Breast epithelium (tissue), 4 donors: ENCODE results near the gene DNM1L. TPM values are rescaled to one million over a fixed set of nuclear protein-coding genes. Genes with fewer than 3 reads are reported as not detected.

Source experiments
- DNase-seq, 2 donors: peaks; one replicate each; pipeline ENCODE4 v3.0.0-alpha.2; 2019; ENCODE audit warnings: low spot score in 2 of 2
- H3K27ac ChIP-seq, 2 donors: fragments of 200-600 bp; sonication (generic) in 1 of 2; one replicate each; pipeline ENCODE4 v1.5.1; 2016 to 2019; ENCODE audit warnings: mild to moderate bottlenecking in 1 of 2
- H3K27me3 ChIP-seq, 2 donors: fragments of 200-600 bp; sonication (generic) in 1 of 2; one replicate each; pipeline versions ENCODE4 v1.5.1 to v1.6.0; 2017 to 2019; ENCODE audit warnings: control low read depth in 1 of 2, mild to moderate bottlenecking in 1 of 2
- H3K36me3 ChIP-seq: fragments of 200-600 bp; one replicate; pipeline ENCODE4 v1.5.1; 2019
- H3K4me1 ChIP-seq, 2 donors: fragments of 200-600 bp; sonication (generic); one replicate each; pipeline ENCODE4 v1.5.1; 2016 to 2019; ENCODE audit warnings: control low read depth in 1 of 2
- H3K4me3 ChIP-seq, 3 donors: fragments of 200-600 bp; sonication (generic); 1 replicate in 2 of 3; 2 replicates in 1 of 3; pipeline ENCODE4 v1.5.1; 2016 to 2019; ENCODE audit warnings: mild to moderate bottlenecking in 3 of 3, moderate library complexity in 2 of 3
- H3K9me3 ChIP-seq, 2 donors: fragments of 200-600 bp; sonication (generic) in 1 of 2; one replicate each; pipeline ENCODE4 v1.5.1; 2016 to 2019; ENCODE audit warnings: control low read depth in 1 of 2
- POLR2A ChIP-seq: fragments of 450-650 bp; IDR thresholded peaks from one replicate; pipeline ENCODE4 v1.6.1; 2016; ENCODE audit warnings: antibody characterized with exemption, mild to moderate bottlenecking, moderate library complexity
- POLR2AphosphoS5 ChIP-seq, 3 donors: sonication (generic); formaldehyde crosslinking; IDR thresholded peaks; one replicate each; pipeline ENCODE4 v1.6.1; 2017; ENCODE audit warnings: antibody characterized with exemption in 3 of 3
- intact Hi-C: fragments of 100-400 bp; cut with DNase I; formaldehyde crosslinking; loops from one replicate; pipeline ENCODE4 v1.15.1; 2023; ENCODE audit warnings: low total_unique reads
- total RNA-seq, 3 donors: library from RNA; depleted of rRNA; stranded (reverse); fragments of >200 nt; gene quantifications; one replicate each; pipeline ENCODE4 v1.1.0, GENCODE V29; 2016
- TF ChIP-seq, protein P1 (sequence below), 3 donors: fragments of 450-650 bp; IDR thresholded peaks; one replicate each; pipeline ENCODE4 v1.5.1; 2016 to 2017; ENCODE audit warnings: antibody characterized with exemption in 3 of 3, mild to moderate bottlenecking in 3 of 3, moderate library complexity in 3 of 3

The DNM1L gene
- total RNA-seq, 3 donors from 2014 or later: 46.1 to 84.0 (median 70.8) TPM

GRCh38 chr12:32755051-32755653 is 76.1 kb downstream of the DNM1L start:
- no peak for TF ChIP-seq POLR2A
- TF ChIP-seq, protein P1, sequence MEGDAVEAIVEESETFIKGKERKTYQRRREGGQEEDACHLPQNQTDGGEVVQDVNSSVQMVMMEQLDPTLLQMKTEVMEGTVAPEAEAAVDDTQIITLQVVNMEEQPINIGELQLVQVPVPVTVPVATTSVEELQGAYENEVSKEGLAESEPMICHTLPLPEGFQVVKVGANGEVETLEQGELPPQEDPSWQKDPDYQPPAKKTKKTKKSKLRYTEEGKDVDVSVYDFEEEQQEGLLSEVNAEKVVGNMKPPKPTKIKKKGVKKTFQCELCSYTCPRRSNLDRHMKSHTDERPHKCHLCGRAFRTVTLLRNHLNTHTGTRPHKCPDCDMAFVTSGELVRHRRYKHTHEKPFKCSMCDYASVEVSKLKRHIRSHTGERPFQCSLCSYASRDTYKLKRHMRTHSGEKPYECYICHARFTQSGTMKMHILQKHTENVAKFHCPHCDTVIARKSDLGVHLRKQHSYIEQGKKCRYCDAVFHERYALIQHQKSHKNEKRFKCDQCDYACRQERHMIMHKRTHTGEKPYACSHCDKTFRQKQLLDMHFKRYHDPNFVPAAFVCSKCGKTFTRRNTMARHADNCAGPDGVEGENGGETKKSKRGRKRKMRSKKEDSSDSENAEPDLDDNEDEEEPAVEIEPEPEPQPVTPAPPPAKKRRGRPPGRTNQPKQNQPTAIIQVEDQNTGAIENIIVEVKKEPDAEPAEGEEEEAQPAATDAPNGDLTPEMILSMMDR (IDR thresholded peaks at IDR 0.05): peak in 2 of 3 donors; percentile 57 to 59
- peak overlapping the region; percentile 91 to 94 for H3K27ac ChIP-seq
- H3K4me1 ChIP-seq: peaks cover 3 to 5% of the 10 kb centered on the region in 2 donors
- intact Hi-C loops: loop anchor here (10.0 kb wide), 1 partner anchor 1270 kb away; the partner anchor contains the start of gene ALG10
- no peaks in the 10 kb centered on the region for H3K9me3 ChIP-seq
- DNase-seq: peak; percentile 57 to 70
- H3K27me3 ChIP-seq: no peaks in the 10 kb centered on the region
- H3K4me3 ChIP-seq: peak overlapping the region; percentile 82 to 98 (median 97)
- no peaks in the 10 kb centered on the region for H3K36me3 ChIP-seq

- Histone ChIP-seq H3K27me3 (no peaks in the 10 kb centered on the region), H3K4me1 (peaks cover 3 to 5% of the 10 kb centered on the region in 2 donors), H3K9me3 (no peaks in the 10 kb centered on the region), H3K4me3 (peak within 1 kb of the TSS; percentile 82 to 98 (median 97)), H3K27ac (peak within 1 kb of the TSS; percentile 91 to 94), H3K36me3 (no peaks in the 10 kb centered on the region)
- peak; percentile 89 to 94 for DNase-seq
- intact Hi-C loops: loop anchor here (10.0 kb wide), 1 partner anchor 1269 kb away; the partner anchor contains the start of gene ALG10
- TF ChIP-seq, protein P1 (IDR thresholded peaks at IDR 0.05): peak; percentile 57 to 89 (median 84)
- TF ChIP-seq POLR2AphosphoS5 (IDR thresholded peaks at IDR 0.05): peak; percentile 52 to 77 (median 56)
- TF ChIP-seq POLR2A: peak; percentile 58
These were observed 76.8 kb downstream of the DNM1L start, which contains the start of gene YARS2 for GRCh38 chr12:32755654-32756475. YARS2 (minus strand) TSS chr12:32755897; CDS start chr12:32755874, 23 bp downstream.

- peak overlapping the region; percentile 82 to 98 (median 97) for H3K4me3 ChIP-seq
- H3K36me3 ChIP-seq: no peaks in the 10 kb centered on the region
- H3K27me3 ChIP-seq: no peaks in the 10 kb centered on the region
- TF ChIP-seq, protein P1 (IDR thresholded peaks at IDR 0.05): no peak
- TF ChIP-seq POLR2AphosphoS5 (IDR thresholded peaks at IDR 0.05): no peak
- no peak for TF ChIP-seq POLR2A
- H3K27ac ChIP-seq: peak overlapping the region in 1 of 2 donors; percentile 91
- no peak for DNase-seq
- no peaks in the 10 kb centered on the region for H3K9me3 ChIP-seq
- intact Hi-C loops: loop anchor here (10.0 kb wide), 1 partner anchor 1268 kb away; the partner anchor contains the start of gene ALG10
- peaks cover 3 to 5% of the 10 kb centered on the region in 2 donors for H3K4me1 ChIP-seq
These were observed 77.5 kb downstream of the DNM1L start for GRCh38 chr12:32756476-32757066.

DNA sequence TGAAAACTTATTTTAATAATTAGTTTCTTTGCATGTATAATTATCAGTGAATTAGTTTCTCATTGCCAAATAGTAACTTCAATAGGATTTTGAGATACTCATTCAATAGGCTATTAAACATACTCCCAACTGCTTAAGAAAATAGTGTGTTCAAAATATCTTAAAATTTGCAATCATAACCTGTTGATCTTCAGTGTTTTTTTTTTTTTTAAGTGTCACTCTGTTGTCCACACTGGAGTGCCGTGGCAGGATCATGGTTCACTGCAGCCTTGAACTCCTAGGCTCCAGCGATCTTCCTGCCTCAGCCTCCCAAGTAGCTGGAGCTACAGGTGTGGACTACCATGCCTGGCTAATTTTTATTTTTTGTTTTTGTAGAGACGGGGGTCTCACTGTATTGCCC is 78.1 kb downstream of the DNM1L start:
- Histone ChIP-seq H3K4me3 (no peak overlapping the region), H3K9me3 (no peaks in the 10 kb centered on the region), H3K27me3 (no peaks in the 10 kb centered on the region), H3K4me1 (peaks cover 3 to 5% of the 10 kb centered on the region in 2 donors), H3K27ac (no peak overlapping the region), H3K36me3 (no peaks in the 10 kb centered on the region)
- intact Hi-C loops: loop anchor here (10.0 kb wide), 1 partner anchor 1268 kb away; the partner anchor contains the start of gene ALG10
- no peak for DNase-seq
- TF ChIP-seq, protein P1 (IDR thresholded peaks at IDR 0.05): no peak
- no peak for TF ChIP-seq POLR2A
- no peak for TF ChIP-seq POLR2AphosphoS5 (IDR thresholded peaks at IDR 0.05)
